GM12801 (cell line): ENCODE data around the gene ENTHD1.

ENCODE experiments used
- TF ChIP-seq, protein P1 (sequence below): IDR thresholded peaks from one replicate; pipeline ENCODE4 v1.5.1; 2011; ENCODE audit warnings: control low read depth; ENCODE audit not compliant: insufficient read length; ENCODE audit errors: extremely low read depth

The ENTHD1 gene

DNA sequence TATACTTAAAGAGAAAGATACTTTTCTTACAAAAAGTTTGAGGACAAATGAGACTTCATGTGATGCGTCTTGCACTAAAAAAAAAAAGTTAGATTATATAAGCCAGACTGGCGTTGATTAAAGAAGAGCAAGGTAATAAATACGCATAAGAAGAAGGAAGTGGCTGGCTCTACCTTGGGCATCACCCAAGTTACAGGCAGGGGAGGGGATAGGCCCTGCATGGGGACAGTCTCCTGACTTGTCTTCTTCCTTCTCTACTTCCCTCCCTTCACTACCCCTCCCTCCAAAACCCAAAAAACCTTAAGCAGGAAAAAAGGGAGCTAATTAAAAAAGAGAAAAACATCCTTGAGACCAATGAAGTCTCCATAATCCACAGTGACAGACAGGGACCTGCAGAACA lies 44.3 kb upstream of the ENTHD1 start:
- TF ChIP-seq, protein P1, sequence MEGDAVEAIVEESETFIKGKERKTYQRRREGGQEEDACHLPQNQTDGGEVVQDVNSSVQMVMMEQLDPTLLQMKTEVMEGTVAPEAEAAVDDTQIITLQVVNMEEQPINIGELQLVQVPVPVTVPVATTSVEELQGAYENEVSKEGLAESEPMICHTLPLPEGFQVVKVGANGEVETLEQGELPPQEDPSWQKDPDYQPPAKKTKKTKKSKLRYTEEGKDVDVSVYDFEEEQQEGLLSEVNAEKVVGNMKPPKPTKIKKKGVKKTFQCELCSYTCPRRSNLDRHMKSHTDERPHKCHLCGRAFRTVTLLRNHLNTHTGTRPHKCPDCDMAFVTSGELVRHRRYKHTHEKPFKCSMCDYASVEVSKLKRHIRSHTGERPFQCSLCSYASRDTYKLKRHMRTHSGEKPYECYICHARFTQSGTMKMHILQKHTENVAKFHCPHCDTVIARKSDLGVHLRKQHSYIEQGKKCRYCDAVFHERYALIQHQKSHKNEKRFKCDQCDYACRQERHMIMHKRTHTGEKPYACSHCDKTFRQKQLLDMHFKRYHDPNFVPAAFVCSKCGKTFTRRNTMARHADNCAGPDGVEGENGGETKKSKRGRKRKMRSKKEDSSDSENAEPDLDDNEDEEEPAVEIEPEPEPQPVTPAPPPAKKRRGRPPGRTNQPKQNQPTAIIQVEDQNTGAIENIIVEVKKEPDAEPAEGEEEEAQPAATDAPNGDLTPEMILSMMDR, result no peak

DNA sequence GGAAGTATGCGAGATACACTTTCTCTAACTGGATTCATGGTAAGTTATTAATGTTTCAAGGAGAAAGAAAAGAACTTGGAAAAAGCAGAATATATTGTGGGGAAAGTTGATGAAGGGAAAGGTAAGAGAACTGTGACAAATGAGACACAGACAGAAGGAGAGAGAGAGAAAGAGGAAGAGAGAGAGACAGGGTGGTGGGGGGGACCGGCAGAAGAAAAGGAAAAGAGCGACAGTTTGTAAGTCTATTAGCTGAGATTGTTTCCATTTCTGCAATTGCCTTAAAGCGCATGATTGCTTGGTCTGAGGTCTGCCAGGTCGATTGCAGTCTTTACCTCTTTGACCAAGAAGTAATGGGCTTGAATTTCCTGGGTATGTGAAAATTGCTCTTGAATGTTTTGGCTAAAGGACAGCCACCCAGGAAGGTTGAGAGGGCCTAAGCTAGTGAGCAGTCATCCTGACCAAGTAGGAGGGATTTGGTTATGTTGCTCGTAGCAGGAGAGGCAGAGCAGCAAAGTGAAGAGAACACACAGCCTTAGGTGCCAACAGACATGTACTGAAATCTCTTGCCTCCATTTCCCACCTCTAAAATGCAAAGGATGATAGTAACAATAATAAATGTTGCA lies 43.1 kb upstream of the ENTHD1 start:
- TF ChIP-seq, protein P1, result no peak

DNA sequence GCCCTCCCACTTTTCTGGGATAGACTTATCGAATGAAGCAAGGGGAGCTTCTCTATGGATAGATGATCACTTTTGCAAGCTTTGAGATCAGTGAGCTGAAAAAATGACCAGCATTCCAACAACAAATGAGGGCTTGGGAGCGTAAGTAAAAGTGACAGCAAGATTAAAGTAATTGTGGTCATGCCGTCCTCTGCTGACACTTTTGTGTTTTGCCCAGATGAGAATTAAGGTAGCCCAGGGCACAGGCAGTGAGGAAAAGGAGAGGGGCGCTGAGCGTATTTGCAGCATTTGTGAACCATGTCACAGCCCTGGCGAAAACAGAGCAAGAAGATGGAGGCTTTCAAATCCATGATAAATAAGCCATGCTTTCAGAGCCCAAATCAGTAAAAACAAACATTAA lies 42.1 kb upstream of the ENTHD1 start:
- TF ChIP-seq, protein P1, result no peak

DNA sequence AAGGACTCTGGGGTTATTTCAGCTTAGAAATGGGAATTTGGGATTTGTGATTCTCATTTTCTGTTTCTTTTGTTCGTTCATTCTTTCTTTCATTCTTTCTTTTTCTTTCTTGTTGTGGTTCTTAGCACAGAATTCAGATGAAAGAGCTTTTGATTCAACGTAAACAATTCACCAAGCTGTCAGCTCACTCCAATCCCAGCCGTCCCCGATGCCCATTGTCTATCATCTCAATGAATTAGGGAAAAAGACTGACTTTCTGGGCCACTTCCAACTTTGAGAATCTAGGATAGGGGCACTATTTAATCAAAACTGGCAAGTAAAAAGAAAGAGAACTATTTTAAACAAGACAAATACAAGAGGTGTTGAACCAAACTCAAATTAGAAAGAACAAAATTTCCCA lies 41.6 kb upstream of the ENTHD1 start:
- TF ChIP-seq, protein P1, result no peak

DNA sequence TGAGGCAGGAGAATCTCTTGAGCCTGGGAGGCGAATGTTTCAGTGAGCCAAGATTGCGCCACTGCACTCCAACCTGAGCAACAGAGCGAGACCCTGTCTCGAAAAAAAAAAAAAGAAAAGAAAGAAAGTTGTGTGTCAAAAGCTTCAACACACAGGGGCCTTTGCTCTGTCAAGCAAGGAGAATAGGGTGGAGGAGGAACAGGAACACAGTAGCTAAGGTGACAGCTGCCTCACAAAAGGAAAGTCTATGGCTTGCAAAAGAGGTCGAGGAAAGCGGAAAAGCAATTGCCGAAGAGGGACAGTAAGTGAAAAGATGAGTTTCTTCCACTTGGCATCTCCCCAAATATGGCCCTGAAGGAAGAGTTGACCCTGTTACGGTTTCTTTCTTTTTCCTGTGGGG lies 40.2 kb upstream of the ENTHD1 start:
- TF ChIP-seq, protein P1, result no peak

DNA sequence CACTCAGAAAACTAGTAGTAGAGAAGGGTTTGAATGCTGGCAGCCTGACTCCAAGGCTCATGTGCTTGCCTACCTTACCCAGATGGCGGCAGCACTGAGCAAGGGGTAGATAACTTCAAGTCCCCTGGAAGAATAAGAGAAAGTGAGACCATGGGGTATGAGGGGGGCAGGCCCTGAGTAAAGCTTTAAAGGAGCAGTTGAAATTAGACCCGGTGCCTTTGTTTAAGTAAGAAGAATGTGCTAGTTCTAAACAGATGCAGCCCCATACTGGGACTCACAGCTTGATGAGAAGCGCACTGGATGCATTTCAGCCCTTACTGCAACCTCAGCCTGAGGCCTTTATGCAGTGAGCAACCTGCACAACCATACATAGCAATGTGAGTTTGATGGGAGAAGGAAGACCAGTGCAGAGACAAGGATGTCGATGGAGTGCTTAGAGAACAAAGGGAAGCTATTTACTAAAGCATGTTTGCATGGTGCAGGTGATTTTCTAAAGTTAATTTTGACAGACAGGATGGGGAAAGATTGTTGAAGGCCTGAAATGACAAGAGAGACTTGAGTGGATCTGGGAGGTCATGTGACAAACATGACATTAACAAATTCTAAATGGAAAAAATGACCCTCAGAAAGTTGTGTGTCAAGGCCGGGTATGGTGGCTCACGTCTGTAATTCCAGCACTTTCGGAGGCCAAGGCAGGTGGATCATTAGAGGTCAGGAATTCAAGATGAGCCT lies 39.5 kb upstream of the ENTHD1 start:
- TF ChIP-seq, protein P1, result no peak

DNA sequence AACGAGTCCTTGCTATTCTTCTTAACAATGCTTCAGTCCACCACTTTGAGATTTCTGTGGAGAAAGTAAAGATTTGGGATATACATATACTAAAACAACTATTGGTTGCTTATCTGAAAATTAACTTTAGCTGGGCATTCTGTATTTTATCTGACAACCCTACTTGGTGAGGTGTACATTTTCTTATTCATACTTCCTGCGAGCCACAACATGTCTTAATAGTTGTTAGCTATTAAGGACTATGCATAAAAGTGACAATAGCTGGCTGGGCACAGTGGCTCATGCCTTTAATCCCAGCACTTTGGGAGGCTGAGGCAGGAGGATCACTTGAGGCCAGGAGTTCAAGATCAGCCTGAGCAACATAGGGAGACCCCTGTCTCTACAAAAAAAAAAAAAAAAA lies 38.6 kb upstream of the ENTHD1 start:
- TF ChIP-seq, protein P1, result no peak
